HG03196 (cell line): ENCODE measurements around the gene CCAR1.
"Not testable (repeated sequence)": the region's sequence is repeated elsewhere in the genome, so short reads cannot be mapped to it uniquely, and the experiment has no call there.

Experiments
- ATAC-seq: cut with Tn5 transposase; IDR thresholded peaks from one replicate; pipeline ENCODE4 v1.9.1; 2021; ENCODE audit not compliant: unreplicated experiment

CCAR1 gene

DNA sequence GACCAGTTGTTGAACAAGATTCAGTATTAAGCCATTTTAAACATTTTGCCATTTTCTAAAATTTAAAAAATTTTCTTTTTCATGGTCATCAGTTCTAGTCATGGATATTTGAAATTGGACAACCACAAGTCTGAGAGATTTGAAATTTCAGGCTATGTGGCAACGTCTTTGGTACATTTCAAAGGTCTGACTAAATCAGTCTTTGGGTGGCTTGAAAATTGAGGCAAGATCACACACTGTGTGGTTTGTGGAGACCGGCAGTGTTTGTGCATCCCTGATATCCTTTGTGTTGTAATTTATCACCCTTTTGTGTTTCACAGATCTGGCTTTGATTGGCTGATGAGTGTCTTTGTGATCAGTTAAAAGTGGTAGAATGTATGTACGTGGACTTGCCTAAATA is 35.7 kb downstream of the CCAR1 start:
- ATAC-seq, result no peak

DNA sequence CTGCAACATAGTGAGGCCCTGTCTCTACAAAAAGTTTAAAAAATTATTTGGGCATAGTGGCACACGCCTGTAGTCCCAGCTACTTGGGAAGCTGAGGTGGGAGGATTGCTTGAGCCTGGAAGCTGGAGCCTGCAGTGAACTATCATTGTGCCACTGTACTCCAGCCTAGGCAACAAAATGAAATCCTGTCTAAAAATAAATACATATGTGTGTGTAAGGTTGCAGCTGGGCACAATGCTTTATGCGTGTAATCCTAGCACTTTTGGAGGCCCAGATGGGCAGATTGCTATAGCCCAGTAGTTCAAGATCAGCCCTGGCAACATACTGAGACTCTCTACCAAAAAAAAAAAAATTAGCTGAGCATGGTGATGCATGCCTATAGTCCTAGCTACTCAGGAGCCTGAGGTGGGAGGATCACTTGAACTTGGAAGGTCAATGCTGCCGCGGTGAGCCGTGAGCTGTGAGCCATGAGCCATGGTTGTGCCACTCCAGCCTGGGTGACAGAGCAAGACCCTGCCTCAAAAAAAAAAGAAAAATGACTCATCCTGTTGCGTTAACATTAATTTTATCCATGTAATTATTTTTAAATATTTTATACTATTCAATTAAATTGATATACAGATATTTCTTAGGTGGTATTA is 38.3 kb downstream of the CCAR1 start:
- no peak for ATAC-seq

DNA sequence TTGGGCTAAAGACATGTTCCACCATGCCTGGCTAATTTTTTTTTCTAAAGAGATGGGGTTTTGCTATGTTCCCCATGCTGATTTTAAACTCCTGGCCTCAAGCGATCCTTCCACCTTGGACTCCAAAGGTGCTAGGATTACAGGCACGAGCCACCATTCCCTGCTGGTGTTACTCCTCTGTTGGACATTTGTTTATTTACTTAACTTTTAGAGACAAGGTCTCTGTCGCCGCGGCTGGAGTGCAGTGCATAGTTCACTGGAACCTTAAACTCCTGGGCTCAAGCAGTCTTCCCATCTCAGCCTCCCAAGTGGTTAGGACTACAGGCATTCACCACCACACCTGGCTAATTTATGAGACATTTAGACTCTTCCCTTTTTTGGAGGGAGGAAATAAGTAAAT is 38.9 kb downstream of the CCAR1 start:
- no peak for ATAC-seq

GRCh38 chr10:68767407-68767806 is 46.4 kb downstream of the CCAR1 start:
- not testable (repeated sequence) for ATAC-seq

DNA sequence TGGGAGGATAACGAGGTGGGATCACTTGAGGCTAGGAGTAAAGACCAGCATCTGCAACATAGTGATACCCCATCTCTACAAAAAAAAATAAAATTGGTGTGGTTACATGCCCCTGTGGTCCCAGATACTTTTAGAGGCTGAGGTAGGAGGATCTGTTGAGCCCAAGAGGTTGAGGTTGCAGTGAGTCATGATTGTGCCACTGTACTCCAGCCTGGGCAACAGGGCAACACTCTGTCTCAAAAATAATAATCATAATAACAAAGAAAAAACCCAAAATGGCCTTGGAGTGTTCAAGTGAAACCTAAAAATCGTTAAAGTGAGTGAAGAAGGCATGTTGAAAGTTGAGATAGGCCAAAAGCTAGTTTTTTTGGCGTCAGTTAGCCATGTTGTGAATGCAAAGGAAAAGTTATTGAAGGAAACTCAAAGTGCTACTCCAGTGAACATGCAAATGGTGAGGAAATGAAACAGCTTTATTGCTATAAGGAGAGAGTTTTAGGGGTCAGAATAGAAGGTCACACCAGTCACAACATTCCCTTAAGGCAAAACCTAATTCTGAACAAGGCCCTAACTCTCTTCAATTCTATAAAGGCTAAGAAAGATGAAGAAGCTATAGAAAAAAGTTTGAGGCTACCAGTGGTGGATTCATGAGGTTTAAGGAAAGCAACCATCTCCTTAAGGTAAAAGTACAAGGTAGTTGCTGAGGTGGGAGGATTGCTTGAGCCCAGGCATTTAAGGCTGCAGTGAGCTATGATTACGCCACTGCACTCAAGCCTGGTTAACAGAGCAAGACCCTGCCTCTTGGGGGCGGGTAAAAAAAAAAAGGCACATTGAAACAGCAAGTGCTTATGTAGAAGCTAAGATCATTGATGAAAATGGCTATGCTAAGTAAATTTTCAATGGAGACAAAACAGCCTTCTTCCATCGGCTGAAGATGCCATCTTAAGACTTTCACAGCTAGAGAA is 60.9 kb downstream of the CCAR1 start:
- ATAC-seq, result no peak

DNA sequence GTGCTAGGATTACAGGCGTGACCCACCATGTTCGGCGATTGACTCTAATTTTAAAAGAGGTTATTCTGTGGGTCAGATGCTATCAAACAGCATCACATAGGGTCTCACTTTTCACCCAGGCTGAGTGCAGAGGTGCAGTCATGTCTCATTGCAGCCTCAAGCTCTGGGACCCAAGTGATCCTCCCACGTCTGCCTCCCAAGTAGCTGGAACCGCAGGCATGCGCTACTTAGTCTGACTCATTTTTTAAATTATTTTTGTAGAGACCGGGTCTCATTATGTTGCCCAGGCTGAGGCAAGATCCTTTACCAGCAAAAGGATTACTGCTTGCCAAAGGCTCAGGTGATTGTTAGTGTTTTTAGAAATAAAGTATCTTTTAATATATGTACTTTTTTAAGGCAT is 63.4 kb downstream of the CCAR1 start:
- no peak for ATAC-seq

DNA sequence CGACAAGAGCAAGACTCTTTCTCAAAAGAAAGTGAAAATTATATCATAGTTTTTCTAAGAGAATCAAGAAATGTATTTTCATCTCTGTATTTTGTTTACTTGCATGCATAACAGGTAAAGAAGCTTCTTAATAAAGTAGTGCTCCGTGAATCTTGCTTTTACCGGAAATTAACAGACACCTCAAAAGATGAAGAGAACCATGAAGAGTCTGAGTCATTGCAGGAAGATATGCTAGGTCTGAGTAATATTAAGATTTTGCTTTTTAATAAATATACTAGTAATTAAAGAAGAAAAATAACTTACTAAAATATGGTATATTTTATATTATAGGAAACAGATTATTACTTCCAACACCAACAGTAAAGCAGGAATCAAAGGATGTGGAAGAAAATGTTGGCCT is 66.8 kb downstream of the CCAR1 start:
- no peak for ATAC-seq

GRCh38 chr10:68790476-68790875 is 69.4 kb downstream of the CCAR1 start:
- ATAC-seq, result no peak

DNA sequence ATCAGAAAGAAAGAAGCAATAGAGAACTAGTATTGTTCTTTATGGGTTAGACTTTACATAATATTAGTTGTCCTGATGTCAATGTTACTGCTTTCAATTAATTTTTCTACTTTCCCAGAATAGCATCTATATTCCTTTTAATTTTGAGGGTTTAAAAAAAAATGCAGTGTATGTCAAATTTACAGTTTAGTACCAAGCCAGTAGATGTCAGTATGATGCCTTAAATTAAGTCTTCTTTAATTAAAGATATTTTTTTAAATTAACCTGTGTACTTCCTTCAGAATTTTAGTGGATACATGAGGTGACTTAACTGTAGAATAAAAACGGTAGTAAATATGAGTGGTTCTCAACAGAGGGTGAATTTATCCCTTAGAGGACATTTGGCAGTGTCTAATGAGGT is 71.1 kb downstream of the CCAR1 start:
- ATAC-seq, result no peak

- no peak for ATAC-seq
Measured at GRCh38 chr10:68795886-68796532, 75.0 kb downstream of the CCAR1 start.

- no peak for ATAC-seq
Measured at GRCh38 chr10:68796605-68797004, 75.6 kb downstream of the CCAR1 start.

GRCh38 chr10:68800211-68800610 is 79.2 kb downstream of the CCAR1 start:
- no peak for ATAC-seq

DNA sequence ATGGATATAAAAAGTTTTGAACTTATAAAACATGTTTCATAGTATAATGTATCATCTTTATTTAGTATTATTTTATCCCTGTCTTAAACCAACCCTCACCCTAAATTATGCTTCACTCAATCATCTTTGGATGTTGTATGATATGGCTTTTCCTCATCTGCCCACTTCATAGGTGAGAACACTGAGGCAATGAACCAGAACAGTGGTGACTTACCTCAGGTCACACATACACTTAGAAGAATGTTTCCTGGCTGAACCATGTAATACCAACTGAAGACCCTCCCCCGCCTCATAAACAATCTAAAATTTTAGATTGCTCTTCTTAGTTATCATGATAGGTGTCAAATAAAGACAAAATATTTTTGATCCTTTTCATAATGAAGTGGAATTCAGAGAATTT is 83.7 kb downstream of the CCAR1 start:
- no peak for ATAC-seq

DNA sequence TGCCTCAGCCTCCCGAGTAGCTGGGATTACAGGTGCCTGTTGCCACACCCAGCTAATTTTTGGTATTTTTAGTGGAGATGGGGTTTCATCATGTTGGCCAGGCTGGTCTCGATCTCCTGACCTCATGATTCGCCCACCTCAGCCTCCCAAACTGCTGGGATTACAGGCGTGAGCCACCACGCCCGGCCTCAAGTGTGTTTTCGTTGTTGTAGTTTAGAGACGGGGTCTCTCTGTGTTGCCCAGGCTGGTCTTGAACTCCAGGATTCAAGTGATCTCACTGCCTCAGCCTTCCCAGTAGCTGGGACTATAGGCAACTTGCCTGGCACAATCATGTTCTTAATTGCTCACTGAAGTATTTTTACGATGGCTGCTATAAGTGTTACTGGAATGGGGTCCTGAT is 89.8 kb downstream of the CCAR1 start:
- ATAC-seq, result not testable (repeated sequence)

- ATAC-seq, result no peak
Measured at GRCh38 chr10:68811314-68812009, 90.4 kb downstream of the CCAR1 start.

DNA sequence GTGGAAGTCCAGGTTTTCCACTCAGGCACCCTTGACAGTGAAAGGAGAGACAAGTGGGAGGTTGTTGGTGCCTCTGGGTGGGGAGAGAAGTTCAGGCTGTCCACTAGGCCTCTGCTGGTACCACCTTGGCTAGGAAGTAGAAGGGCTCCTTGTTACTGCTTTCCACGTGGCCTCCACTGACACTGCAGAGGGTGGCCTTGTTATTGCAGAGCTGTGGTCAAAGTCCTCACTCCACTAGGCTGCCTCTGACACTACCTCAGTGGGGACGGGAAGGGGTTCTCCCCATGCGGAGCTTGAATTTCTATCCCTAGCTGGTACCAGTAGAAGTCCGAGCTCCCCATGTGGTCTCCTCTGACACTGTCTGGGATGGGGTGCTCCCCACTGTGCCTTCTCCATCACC is 91.4 kb downstream of the CCAR1 start:
- ATAC-seq, result no peak

- ATAC-seq, result no peak
Measured at GRCh38 chr10:68813559-68813958, 92.5 kb downstream of the CCAR1 start.

GRCh38 chr10:68816796-68817412 is 95.9 kb downstream of the CCAR1 start:
- no peak for ATAC-seq

DNA sequence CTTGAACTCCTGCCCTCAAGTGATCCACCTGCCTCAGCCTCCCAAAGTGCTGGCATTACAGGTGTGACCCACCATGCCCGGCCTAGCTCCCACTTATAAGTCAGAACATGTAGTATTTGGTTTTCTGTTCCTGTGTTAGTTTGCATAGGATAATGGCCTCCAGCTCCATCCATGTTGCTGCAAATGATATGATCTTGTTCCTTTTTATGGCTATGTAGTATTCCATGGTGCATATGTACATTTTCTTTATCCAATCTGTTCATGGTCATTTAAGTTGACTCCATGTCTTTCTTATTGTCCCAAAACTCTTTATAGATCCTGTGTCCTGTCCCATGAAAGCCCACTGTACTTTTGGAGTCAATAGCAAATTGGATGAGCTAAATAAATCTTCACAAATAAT is 99.3 kb downstream of the CCAR1 start:
- not testable (repeated sequence) for ATAC-seq

DNA sequence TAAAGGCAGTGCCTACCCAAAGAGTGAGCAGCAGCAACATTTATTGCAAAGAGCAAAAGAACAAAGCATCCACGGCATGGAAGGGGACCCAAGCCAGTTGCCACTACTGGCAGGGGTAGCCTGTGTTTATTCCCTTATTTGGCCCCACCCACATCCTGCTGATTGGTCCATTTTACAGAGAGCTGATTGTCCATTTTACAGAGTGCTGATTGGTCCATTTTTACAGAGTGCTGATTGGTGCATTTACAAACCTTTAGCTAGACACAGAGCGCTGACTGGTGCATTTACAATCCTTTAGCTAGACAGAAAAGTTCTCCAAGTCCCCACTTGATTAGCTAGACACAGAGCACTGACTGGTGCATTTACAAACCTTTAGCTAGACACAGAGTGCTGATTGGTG is 101.6 kb downstream of the CCAR1 start:
- ATAC-seq, result not testable (repeated sequence)
